ENCODE results near the gene SMPD2. TPM values are rescaled to one million over a fixed set of nuclear protein-coding genes. Genes with fewer than 3 reads are reported as not detected.

Gene SMPD2
- total and polyA plus RNA-seq, 8 donors, result 7.1 to 17.0 (median 9.7) TPM

DNA sequence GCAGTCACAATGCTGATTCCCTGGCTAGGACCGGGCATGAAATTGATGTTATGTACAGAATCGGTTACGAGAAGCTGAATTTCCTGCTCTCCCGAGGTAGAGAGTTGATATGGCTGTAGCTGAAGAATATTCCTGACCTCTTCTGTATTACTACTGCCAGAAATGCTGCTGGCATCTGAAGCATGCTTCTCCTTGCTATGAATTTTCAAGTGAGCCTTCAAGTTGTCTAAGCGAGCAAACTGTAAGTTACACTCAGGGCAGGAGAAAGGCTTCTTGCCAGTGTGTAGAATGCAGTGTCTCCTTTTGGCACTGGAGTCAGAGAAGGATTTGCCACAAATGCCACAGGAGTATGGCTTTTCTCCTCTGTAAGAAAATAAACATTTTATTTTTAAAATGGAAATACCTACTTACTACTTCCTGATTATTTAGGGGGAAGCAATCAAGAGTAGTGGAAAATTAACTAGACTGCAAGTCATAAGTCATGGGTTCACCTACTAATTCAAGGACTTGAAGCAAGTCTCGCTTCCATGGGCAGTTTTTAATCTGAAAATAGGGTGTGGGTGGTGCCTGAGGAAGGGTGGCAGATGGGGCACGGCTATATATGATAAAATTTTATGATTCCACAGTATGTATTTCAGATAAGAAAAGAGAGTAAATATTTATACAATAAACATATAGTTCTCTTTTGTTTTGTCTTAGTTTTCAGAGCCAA is 25.8 kb downstream of the SMPD2 start:
- DNase-seq, result no peak
- TF ChIP-seq, protein P1, sequence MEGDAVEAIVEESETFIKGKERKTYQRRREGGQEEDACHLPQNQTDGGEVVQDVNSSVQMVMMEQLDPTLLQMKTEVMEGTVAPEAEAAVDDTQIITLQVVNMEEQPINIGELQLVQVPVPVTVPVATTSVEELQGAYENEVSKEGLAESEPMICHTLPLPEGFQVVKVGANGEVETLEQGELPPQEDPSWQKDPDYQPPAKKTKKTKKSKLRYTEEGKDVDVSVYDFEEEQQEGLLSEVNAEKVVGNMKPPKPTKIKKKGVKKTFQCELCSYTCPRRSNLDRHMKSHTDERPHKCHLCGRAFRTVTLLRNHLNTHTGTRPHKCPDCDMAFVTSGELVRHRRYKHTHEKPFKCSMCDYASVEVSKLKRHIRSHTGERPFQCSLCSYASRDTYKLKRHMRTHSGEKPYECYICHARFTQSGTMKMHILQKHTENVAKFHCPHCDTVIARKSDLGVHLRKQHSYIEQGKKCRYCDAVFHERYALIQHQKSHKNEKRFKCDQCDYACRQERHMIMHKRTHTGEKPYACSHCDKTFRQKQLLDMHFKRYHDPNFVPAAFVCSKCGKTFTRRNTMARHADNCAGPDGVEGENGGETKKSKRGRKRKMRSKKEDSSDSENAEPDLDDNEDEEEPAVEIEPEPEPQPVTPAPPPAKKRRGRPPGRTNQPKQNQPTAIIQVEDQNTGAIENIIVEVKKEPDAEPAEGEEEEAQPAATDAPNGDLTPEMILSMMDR (IDR thresholded peaks at IDR 0.05), result no peak
- FAIRE-seq, result no peak
- Histone ChIP-seq H3K27ac (peak overlapping the region in 3 of 4 donors; percentile 5 to 60 (median 48)), H3K36me3 (peaks cover 0 to 26% (median 6%) of the 10 kb centered on the region in 3 donors), H3K4me3 (no peak overlapping the region), H3K27me3 (no peaks in the 10 kb centered on the region), H3K9me3 (no peaks in the 10 kb centered on the region), H3K4me1 (peaks cover 0 to 8% (median 5%) of the 10 kb centered on the region in 3 donors)
- intact Hi-C loops (cut with DNase I), result no loop called here
- ATAC-seq, result peak in 3 of 4 donors; percentile 5 to 57 (median 22)
- 55 to 58% methylated on average over 7 of the region's 7 CpGs for WGBS, 2 donors

GRCh38 chr6:109467696-109468095 is 27.2 kb downstream of the SMPD2 start:
- no peaks in the 10 kb centered on the region for H3K9me3 ChIP-seq
- peaks cover 0 to 35% (median 6%) of the 10 kb centered on the region in 3 donors for H3K36me3 ChIP-seq
- WGBS, 2 donors, result 96 to 97% methylated on average over 6 of the region's 6 CpGs
- ATAC-seq (no peak), DNase-seq (no peak), FAIRE-seq (no peak)
- intact Hi-C loops (cut with DNase I), result no loop called here
- H3K27ac ChIP-seq, result no peak overlapping the region
- TF ChIP-seq, protein P1 (IDR thresholded peaks at IDR 0.05), result no peak
- H3K4me1 ChIP-seq, result peaks cover 0 to 8% (median 5%) of the 10 kb centered on the region in 3 donors
- no peak overlapping the region for H3K4me3 ChIP-seq
- no peaks in the 10 kb centered on the region for H3K27me3 ChIP-seq

GRCh38 chr6:109469591-109470189 is 29.2 kb downstream of the SMPD2 start:
- H3K36me3 ChIP-seq, result peaks cover 0 to 47% (median 9%) of the 10 kb centered on the region in 3 donors
- no peaks in the 10 kb centered on the region for H3K9me3 ChIP-seq
- WGBS, 2 donors, result 88% methylated on average over 5 of the region's 5 CpGs
- ATAC-seq, result no peak
- H3K4me3 ChIP-seq, result no peak overlapping the region
- TF ChIP-seq, protein P1 (IDR thresholded peaks at IDR 0.05), result no peak
- no peak for FAIRE-seq
- no peaks in the 10 kb centered on the region for H3K27me3 ChIP-seq
- no peak for DNase-seq
- no peak overlapping the region for H3K27ac ChIP-seq
- peaks cover 0 to 8% (median 5%) of the 10 kb centered on the region in 3 donors for H3K4me1 ChIP-seq
- intact Hi-C loops (cut with DNase I), result no loop called here

GRCh38 chr6:109471105-109471810 is 30.7 kb downstream of the SMPD2 start:
- no peaks in the 10 kb centered on the region for H3K27me3 ChIP-seq
- H3K4me1 ChIP-seq, result peaks cover 0 to 6% (median 5%) of the 10 kb centered on the region in 3 donors
- no peak for DNase-seq
- intact Hi-C loops (cut with DNase I), result no loop called here
- no peak overlapping the region for H3K4me3 ChIP-seq
- FAIRE-seq, result no peak
- peaks cover 0 to 33% (median 9%) of the 10 kb centered on the region in 3 donors for H3K36me3 ChIP-seq
- WGBS, 2 donors, result 89 to 97% methylated on average over 5 of the region's 5 CpGs
- TF ChIP-seq, protein P1 (IDR thresholded peaks at IDR 0.05), result no peak
- H3K9me3 ChIP-seq, result no peaks in the 10 kb centered on the region
- no peak overlapping the region for H3K27ac ChIP-seq
- no peak for ATAC-seq

Measured in pancreas (tissue), 10 donors.